HG02884 (cell line): ENCODE measurements around the gene SUFU.
"Not testable (repeated sequence)": the region's sequence is repeated elsewhere in the genome, so short reads cannot be mapped to it uniquely, and the experiment has no call there.

Source experiments
- ATAC-seq: cut with Tn5 transposase; IDR thresholded peaks from one replicate; pipeline ENCODE4 v1.9.1; 2021; ENCODE audit warnings: mild to moderate bottlenecking, moderate library complexity; ENCODE audit not compliant: unreplicated experiment

The SUFU gene

DNA sequence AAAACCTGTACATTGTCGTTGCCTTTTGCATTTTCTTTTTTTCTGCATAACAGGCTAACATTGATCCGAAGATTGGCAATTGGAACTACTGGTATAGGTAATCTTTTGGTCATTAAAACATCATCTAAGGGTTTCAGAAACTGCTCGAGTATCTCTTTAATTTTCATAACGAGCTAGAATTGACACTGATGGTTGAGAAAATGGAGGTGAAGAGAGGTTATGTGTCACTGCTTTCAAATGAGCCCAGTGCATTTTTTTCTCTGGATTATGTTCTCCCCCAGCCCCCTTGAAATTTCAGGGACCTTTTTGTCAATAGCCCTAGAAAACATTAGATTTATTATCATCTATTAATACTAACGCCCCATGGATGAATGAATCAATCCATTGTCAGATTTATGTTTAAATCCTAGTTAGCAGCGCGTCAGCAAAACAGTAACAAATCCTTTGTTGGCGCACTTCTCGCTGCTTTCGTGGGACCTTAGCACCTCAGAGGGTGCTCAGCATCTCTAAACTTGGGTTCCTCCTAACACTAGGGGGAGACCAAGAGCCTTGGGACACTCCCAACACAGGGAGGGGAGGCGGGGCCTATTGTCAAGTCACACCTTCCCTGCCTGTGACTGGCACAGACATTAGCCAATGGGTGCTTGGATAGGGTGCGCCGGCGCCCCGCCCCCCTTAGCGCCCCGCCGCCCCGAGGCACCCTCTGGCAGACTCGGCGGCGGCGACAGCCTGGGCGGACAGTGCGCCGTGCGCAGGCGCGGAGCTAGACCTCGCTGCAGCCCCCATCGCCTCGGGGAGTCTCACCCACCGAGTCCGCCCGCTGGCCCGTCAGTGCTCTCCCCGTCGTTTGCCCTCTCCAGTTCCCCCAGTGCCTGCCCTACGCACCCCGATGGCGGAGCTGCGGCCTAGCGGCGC lies at the start of gene SUFU:
SUFU (plus strand) TSS at position 709 of the 915 bp plus-strand sequence; CDS start at position 890, 181 bp downstream.
- peak; percentile 49 for ATAC-seq

DNA sequence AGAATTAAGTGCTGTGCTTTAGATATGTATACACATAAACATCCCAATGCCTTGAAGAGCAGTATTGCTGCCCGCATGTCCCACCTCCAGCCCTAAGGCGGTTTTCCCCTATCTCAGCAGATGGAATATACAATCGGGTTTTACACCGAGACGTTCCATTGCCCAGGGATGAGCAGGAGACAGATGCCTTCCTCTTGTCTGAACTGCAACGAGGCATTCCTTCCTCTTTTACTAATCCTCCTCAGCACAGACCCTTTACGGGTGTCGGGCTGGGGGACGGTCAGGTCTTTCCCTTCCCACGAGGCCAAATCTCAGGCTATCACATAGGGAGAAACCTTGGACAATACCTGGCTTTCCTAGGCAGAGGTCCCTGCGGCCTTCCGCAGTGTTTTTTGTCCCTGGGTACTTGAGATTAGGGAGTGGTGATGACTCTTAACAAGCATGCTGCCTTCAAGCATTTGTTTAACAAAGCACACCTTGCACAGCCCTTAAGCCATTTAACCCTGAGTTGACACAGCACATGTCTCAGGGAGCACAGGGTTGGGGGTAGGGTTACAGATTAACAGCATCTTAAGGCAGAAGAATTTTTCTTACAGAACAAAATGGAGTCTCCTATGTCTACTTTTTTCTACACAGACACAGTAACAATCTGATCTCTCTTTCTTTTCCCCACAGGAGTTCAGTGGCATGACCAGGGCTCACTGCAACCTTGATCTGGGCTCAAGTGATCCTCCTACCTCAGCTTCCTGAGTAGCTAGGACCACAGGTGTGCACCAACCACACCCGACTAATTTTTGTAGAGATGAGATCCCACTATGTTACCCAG lies 48.9 kb upstream of the SUFU start:
- ATAC-seq = not testable (repeated sequence)

DNA sequence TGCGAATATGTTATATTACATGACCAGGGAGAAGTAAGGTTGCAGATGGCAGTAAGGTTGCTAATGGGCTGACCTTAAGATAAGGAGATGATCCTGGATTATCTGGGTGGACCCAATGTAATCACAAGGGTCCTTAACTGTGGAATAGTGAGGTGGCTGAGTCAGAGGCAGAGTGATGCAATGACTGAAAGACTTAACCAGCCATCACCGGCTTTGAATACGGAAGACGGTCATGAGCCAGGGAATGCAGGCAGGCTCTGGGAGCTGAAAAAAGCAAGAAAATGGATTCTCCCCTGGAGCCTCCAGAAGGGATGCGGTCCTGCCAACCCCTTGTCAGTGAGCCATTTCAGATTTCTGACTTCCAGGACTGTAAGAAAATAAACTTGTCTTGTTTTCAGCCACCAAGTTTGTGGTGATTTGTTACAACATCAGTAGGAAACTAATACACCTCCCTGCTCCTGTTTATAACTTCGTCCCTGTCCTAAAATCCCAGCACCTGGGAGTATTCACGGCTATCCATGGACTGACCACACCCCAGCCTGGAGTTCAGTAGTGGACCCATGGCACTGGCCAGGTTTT lies 47.8 kb upstream of the SUFU start:
- no peak for ATAC-seq

DNA sequence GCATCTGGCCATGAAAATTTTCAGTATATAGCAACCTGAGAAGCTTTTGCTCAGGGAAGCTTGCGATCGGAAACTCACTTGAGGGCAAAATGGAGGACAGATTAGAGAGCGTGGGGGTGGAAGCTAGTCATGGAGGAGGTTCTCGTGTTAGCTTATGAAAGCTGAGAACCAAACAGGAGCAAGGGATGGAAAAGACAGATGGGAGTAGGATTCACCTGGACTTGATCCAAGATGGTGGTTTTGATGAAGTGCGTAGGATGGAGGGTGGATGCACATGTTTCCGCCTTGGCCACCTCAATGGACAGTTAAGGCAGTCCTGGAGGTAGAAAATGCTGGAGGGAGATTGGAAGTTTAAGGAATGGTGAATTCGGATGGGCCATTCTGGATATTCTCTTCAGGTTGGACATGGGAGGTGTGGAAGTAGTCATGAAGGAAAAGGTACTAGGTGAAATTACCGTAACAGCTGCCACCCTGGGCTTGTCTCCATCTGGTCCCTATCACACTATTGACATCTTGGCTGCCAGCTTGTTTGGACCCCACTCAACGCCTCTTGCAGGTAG lies 46.1 kb upstream of the SUFU start:
- no peak for ATAC-seq

DNA sequence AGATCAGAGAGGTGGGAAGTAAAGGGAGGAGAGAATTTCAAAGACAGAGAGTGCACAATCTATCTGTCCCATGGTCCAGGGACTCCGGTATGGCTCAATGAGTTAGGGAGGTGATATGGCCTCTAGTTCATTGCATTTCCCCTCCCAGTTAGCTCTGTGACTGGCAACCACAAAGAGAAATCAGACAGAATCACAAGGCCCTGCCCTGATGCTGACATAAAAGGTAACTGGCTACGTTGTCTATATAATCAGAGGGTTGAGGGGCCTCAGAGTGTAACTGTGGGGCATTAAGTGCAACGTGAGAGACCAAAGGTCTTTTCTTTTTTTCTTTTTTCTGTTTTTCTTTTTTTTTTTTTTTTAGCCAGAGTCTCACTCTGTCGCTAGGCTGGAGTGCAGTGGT lies 45.1 kb upstream of the SUFU start:
- ATAC-seq = no peak

DNA sequence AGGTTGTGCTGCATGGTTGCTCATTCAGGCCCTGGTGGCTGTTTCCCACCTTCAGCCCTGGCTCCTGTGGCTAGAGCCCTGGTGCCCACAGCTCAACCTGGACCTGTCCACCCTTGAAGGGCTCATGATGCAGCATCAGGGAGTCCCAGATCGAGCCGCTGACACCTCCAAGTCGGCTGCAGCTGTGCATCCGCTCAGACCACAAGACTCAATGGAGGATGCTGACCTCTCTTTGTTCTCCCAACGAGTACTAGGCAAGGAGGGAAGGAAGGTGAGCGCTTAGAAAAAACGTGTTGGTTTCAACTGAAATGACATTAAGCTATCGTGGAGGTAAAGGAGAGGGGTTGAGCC lies 43.0 kb upstream of the SUFU start:
- peak; percentile 21 for ATAC-seq

DNA sequence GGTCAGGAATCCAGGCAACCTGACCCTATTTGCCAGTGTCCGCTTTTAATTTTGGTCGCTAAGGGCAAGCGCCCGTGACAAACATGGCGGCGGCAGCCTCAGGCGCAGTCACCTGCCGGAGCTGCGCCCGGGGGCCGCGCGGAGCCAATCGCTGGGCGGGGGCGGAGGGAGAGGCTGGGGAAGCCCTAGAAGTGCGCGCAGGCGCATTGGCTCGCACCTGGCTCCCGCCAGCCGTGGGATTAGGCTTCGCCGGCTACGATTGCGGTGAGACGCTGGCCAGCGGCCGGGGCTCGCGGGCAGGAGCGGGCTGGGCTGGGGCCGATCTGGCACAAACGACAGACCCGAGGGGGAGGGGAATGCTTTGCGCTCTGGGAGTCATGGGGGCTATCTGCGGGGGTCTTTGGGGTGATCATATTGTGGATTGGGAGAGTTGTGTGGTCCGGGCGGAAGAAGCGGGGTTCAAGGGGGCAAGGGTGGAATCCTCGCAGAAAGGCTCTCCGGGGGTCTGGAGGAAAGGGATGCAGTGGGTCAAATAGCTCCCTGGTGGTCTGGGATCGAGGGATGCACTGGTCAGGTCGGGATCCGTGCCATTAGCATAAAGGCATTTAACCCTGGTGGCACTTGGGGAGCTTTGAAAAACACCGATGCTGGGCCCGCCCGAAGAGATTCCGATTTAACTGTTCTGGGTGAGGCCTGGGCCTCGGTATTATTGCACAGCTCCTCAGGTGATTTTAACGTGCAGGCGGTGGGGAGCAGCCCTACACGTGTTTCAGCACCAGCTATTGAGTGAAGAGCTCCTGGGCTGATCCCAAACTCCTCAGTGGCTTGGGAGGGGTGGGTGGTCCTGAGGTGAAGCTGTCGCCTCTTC lies 42.4 kb upstream of the SUFU start:
- peak; percentile 92 for ATAC-seq

DNA sequence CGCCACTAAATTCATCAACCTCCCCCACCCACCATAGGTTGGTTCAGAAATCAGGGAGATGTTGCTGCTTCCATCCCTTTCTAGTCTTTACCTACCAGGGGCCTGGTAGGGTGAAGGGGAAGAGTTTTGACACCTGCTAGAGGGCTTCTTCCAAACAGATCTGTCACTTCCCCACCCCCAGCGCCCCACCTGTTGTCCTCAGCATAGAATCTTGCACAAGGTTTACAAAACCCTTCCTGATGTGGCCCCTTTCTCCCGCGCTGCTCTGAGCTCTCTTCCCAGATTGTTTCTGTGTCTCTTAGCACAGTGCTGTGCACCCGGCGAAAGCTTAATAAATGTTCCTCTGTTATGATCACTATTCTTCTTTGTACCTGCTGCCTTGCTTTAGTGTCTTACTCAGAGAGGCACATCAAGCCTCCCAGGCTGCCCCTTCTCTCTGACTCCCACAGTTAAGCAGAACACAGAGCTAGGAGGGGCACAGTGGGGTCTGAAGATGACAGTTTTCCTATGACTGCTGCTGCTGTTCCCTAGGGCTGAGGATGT lies 41.2 kb upstream of the SUFU start:
- no peak for ATAC-seq

DNA sequence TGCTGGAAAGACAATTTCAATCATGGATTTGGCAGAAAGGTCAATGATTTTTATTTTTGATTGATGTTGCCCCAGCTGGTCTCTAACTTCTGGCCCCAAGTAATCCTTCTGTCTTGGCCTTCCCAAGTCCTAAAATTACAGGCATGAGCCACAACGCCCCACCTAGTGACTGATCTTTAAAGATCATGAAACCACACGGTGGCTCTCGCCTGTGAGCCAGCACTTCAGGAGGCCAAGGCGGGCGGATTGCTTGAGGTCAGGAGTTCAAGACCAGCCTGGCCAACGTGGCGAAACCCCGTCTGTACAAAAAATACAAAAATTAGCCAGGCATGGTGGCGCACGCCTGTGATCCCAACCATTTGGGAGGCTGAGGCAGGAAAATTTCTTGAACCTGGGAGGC lies 39.8 kb upstream of the SUFU start:
- ATAC-seq = no peak

DNA sequence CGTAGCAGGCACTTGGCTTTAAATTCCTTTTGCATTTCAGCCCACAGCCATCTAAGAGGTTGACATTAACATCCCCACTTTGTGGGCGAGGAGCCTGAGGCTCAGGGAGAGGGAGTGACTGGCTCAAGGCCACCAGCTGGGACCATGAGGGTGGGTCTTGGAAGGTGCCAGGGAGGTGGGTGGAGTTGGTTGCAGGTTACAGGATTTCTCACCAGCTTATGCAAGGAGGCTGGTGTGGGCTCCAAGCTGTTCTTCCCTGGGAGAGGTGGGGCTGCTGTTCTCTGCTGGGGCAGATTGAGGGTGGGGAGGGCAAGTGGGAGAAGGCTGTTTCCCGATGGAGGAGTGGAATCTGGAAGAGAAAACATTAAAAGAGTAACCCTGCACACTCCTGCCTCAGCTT lies 38.3 kb upstream of the SUFU start:
- ATAC-seq = no peak

DNA sequence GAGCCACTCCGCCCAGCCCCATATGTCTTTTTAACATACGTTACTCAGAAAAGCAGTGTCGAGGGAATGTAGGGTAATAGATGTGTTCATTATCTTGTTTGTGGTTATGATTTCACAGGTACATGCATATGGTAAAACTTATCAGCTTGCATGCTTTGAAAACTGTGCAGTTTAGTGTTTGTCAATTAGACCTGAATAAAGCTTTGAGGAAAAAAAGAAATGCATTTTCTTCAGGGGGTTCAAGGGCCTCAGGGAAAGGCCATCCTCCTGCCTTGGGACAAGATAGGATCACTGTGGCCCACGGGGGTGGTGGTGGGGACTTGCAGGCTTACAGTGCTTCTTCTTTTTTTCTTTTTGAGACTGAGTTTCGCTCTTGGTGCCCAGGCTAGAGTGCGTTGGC lies 36.5 kb upstream of the SUFU start:
- ATAC-seq = no peak

DNA sequence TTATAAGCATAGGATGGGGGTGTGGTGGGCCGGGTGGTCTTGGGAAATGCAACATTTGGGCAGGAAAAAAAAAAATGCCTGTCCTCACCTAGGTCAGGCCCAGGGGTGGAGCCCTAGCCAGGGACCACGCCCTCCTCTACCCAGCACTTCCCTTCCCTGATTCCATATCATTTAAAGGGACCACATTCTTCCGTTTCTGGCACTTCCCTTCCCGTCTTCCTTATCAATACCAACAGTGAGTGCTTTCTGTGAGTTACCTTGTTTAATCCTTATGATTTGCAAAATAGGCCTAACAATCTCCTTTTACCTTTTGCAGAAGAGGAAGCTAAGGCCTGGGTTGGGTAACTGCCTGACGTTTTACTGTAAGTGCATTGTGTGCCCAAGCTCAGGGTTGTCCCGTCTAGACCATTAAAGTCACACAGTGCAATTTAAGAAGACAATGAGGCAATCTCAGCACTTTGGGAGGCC lies 35.8 kb upstream of the SUFU start:
- no peak for ATAC-seq

DNA sequence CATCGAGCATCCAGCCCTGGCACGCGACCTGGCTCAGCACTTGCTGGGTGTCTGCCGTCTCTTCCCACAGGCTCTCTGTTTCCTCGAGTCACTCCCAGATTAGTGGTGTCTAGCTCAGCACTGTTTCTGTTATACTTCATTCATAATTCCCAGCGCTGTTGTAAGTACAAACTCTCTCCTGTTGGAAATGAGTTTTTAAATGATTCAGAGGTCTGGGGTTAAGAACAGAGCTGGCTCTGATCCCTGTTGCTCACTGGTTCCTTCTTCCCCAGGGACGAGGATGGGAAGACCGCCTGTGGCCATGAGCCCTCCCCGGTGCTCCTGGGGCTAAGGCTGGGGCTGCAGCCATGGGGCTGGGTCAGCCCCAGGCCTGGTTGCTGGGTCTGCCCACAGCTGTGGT lies 35.1 kb upstream of the SUFU start:
- ATAC-seq = no peak

DNA sequence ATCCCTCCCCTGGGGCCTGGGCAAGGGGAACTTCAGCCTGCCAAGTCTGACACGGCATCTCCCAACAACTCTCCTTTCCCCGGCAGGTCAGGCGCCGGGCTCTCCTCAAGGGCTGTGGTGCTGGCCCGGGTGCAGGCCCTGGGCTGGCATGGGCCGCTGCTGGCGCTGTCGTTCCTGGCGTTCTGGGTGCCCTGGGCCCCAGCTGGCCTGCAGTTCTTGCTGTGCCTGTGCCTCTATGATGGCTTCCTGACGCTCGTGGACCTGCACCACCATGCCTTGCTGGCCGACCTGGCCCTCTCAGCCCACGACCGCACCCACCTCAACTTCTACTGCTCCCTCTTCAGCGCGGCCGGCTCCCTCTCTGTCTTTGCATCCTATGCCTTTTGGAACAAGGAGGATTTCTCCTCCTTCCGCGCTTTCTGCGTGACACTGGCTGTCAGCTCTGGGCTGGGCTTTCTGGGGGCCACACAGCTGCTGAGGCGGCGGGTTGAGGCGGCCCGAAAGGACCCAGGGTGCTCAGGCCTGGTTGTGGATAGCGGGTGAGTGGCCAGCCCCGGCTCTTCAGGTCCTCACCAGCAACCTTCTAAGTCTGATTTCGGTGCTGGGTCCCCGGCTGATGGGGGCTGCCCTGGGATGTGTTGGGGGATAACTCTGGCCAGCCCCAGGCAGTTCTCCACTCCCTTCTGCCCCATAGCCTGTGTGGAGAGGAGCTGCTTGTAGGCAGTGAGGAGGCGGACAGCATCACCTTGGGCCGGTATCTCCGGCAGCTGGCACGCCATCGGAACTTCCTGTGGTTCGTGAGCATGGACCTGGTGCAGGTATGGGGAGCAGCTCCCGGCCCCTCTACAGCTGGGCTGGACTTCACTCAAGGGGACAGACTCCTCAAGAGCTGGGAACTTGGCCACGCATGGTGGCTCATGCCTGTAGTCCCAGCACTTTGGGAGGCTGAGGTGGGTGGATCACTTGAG lies 32.9 kb upstream of the SUFU start:
- ATAC-seq = no peak

DNA sequence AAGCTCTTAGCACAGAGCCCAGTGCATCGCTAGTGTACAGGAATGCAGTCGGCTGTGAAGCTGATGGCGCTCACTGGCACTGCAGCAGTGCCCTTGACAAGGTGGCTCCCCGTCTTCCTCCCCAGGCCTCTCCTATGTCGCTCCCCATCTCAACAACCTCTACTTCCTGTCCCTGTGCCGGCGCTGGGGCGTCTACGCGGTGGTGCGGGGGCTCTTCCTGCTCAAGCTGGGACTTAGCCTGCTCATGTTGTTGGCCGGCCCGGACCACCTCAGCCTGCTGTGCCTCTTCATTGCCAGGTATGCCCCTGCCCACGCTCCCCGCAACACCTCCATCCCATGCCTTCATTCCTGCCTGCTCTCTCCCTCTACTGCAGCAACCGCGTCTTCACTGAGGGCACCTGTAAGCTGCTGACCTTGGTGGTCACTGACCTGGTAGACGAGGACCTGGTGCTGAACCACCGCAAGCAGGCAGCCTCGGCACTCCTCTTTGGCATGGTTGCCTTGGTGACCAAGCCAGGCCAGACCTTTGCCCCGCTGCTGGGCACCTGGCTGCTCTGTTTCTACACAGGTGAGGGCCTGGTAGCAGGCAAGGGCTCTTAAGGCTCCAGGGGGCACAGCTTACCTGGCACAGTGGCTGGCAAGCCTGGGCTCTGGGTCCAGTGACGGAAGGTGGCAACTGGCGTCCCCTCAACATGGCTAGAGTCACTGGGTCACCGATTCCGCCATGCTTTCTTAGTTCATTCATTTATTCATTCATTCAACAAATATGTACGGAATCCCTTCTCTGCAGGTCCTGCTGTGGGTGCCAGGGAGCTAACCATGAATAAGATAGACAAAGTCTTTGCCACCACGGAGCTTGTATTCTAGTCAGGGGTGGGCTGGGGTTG lies 30.1 kb upstream of the SUFU start:
- no peak for ATAC-seq

DNA sequence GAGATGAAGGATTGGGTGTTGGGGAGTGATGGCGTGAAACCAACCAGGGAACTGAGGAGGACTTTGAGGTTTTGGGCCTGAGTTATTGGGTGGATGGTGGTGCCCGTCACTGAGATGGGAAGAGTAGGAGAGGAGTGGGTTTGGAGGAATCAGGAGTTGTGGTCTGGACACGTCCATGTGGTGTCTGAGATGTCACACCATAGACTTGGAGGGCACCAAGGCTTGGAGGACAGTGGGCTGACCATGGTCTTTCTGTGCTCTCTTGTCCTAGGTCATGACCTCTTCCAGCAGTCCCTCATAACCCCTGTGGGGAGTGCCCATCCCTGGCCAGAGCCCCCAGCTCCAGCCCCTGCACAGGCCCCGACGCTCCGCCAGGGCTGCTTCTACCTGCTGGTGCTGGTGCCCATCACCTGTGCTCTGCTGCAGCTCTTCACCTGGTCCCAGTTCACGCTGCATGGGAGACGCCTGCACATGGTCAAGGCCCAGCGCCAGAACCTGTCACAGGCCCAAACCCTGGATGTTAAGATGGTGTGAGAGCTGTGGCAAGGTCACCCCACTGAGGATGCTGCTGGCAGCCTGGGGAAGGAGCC lies 28.2 kb upstream of the SUFU start:
- ATAC-seq = no peak

DNA sequence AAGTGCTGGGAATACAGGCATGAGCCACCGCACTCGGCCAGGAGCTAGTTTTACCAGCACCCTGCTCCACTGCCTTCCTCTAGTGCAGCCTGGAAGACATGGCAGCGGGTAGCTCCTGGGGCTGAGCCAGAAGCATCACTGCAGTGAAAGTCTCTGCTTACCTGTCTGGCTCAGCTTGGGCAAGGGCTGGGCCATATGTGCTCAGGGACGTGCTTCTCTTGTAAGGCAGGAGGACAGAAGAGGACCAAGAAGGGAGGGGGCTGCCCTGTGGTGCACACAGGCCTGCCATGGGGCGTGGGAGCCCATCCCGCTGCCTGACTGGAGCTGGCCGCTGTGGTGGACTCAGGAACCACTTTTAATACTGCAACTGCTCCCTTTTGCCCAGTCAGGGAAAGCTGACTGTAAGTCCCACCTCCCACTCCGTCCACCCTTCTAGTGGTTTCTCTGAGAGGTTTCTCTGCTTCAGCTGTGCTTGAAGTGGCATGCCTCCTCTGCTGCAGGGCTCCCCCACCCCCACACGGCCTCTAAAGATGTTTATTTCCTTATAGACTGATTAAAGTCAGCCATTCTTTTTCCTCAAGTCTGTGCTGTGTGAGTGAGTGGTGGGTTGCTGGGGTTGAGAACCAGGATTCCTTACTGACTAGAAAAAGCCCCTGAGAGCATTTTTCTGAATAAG lies 27.2 kb upstream of the SUFU start:
- ATAC-seq = no peak
